HFF-Myc (cell line): ENCODE data around the gene ALK.

ENCODE experiments used
- DNase-seq: peaks from one replicate; pipeline ENCODE4 v3.0.0-alpha.2; 2011; ENCODE audit warnings: low read depth; ENCODE audit errors: extremely low read depth
- H3K4me3 ChIP-seq: replicated peaks from 2 replicates; pipeline ENCODE4 v1.5.1; 2011; ENCODE audit warnings: low read depth, mild to moderate bottlenecking, control low read depth, low read length
- TF ChIP-seq, protein P1 (sequence below): IDR thresholded peaks from 2 replicates; pipeline ENCODE4 v1.5.1; 2012; ENCODE audit warnings: mild to moderate bottlenecking, low read depth, low read length, control low read depth; ENCODE audit errors: missing control alignments

ALK gene

GRCh38 chr2:29587402-29588190 lies 333.8 kb downstream of the ALK start:
- H3K4me3 ChIP-seq = no peak overlapping the region
- TF ChIP-seq, protein P1, sequence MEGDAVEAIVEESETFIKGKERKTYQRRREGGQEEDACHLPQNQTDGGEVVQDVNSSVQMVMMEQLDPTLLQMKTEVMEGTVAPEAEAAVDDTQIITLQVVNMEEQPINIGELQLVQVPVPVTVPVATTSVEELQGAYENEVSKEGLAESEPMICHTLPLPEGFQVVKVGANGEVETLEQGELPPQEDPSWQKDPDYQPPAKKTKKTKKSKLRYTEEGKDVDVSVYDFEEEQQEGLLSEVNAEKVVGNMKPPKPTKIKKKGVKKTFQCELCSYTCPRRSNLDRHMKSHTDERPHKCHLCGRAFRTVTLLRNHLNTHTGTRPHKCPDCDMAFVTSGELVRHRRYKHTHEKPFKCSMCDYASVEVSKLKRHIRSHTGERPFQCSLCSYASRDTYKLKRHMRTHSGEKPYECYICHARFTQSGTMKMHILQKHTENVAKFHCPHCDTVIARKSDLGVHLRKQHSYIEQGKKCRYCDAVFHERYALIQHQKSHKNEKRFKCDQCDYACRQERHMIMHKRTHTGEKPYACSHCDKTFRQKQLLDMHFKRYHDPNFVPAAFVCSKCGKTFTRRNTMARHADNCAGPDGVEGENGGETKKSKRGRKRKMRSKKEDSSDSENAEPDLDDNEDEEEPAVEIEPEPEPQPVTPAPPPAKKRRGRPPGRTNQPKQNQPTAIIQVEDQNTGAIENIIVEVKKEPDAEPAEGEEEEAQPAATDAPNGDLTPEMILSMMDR = no peak
- DNase-seq = no peak

- TF ChIP-seq, protein P1 = no peak
- H3K4me3 ChIP-seq = no peak overlapping the region
- DNase-seq = no peak
Observed at GRCh38 chr2:29586919-29587318, 334.5 kb downstream of the ALK start.

- TF ChIP-seq, protein P1 = no peak
- no peak for DNase-seq
- H3K4me3 ChIP-seq = no peak overlapping the region
Observed at GRCh38 chr2:29583548-29584156, 337.7 kb downstream of the ALK start.

DNA sequence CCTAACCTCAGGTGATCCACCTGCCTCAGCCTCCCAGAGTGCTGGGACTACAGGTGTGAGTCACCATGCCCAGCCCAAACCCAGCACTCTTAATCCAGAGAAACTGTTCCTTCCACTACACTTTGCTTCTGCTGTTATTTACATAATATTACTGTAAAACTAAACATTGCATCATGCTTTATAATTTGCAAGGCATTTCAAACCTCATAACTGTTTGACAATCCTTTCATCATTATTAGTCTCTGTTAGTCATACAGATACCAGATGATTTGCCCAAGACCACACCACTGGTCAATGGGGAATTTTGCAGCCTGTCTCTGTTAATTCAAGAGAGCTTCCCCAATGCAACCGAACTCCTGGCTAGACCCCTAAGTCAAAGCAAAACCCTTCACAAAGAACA lies 338.3 kb downstream of the ALK start:
- no peak for DNase-seq
- TF ChIP-seq, protein P1 = no peak
- H3K4me3 ChIP-seq = no peak overlapping the region

DNA sequence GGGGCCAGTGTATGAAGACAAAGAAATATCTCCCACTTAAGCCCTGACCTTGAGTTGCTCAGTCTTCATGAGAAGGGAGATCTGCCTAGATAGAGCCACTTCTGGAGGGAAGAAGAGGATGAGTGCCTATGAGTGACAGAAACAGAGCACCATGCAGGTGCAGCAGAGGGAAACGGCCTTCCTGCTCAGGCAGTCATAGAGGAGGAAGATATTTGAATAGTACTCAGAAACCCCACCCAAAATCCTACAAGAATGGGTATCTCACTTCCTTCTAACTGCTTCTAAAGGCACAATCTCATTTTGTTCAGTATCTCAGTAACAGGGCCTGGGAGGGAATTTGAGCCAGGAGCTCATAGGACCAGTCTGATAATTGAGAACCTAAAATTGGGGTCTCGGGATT lies 339.3 kb downstream of the ALK start:
- no peak for DNase-seq
- no peak overlapping the region for H3K4me3 ChIP-seq
- TF ChIP-seq, protein P1 = no peak

DNA sequence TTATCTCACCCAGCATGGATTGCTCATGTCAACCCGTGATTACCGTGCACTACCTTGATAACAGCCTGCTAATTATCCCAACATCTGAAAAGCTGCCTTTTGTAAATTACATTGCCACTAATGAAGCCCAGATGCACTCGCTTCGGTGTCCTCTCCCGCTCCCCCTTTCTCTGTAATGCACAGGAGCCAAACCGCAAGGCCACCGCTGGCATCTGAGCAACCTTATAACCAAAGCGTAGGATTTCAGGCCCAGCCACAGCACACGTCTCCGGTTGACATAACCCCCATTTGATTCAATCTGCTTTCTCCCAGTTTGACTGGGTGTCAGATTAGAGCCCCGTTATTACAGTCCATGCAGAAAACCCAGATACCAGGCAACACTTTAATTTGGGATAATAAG lies 341.2 kb downstream of the ALK start:
- TF ChIP-seq, protein P1 = no peak
- no peak overlapping the region for H3K4me3 ChIP-seq
- peak; percentile 35 for DNase-seq
